AG10803 (cell line): ENCODE measurements around the gene PLIN3.
"Not testable (repeated sequence)": the region's sequence is repeated elsewhere in the genome, so short reads cannot be mapped to it uniquely, and the experiment has no call there.

Experiments used
- DNase-seq: peaks from one replicate; pipeline ENCODE4 v3.0.0; 2010; ENCODE audit warnings: low read depth
- H3K4me3 ChIP-seq: 2 replicates; pipeline ENCODE4 v1.5.1; 2011; ENCODE audit warnings: mild to moderate bottlenecking, low read length, control low read depth
- TF ChIP-seq, protein P1 (sequence below): conservative IDR thresholded peaks from 2 replicates; pipeline ENCODE4 v1.5.1; 2011; ENCODE audit warnings: mild to moderate bottlenecking, low read length, control low read depth, inconsistent platforms

The PLIN3 gene

GRCh38 chr19:4831304-4831978 is 36.0 kb downstream of the PLIN3 start, which contains the start of gene TICAM1:
Gene TICAM1, minus strand, starts transcription at chr19:4831712. Its CDS starts 13,335 bp downstream, at chr19:4818377.
- TF ChIP-seq, protein P1, sequence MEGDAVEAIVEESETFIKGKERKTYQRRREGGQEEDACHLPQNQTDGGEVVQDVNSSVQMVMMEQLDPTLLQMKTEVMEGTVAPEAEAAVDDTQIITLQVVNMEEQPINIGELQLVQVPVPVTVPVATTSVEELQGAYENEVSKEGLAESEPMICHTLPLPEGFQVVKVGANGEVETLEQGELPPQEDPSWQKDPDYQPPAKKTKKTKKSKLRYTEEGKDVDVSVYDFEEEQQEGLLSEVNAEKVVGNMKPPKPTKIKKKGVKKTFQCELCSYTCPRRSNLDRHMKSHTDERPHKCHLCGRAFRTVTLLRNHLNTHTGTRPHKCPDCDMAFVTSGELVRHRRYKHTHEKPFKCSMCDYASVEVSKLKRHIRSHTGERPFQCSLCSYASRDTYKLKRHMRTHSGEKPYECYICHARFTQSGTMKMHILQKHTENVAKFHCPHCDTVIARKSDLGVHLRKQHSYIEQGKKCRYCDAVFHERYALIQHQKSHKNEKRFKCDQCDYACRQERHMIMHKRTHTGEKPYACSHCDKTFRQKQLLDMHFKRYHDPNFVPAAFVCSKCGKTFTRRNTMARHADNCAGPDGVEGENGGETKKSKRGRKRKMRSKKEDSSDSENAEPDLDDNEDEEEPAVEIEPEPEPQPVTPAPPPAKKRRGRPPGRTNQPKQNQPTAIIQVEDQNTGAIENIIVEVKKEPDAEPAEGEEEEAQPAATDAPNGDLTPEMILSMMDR, result no peak; the same call in 1 of the 2 replicates
- peak; percentile 63 for DNase-seq
- H3K4me3 ChIP-seq, result peak within 1 kb of the TSS; percentile 93

GRCh38 chr19:4830768-4831265 is 36.6 kb downstream of the PLIN3 start:
- peak overlapping the region; percentile 93 for H3K4me3 ChIP-seq
- TF ChIP-seq, protein P1, result no peak

DNA sequence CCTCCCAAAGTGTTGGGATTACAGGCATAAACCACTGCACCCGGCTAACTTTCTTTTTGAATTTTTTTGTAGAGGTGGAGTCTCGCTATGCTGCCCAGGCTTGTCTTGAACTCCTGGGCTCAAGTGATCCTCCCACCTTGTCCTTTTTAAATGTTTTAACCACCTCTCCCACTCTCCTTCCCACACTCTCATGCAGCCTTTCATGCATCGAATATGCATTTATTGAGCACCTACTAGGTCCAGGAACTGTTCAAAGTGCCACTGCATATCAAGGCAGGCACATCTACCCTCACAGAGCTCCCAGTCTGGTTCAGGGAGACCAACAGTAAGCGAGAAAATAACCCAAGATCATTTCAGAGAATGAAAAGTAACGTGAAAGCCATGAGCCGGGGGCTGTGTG is 37.1 kb downstream of the PLIN3 start:
- peak overlapping the region; percentile 93 for H3K4me3 ChIP-seq
- TF ChIP-seq, protein P1, result no peak
- no peak for DNase-seq

More at GRCh38 chr19:4830768-4831265, 36.6 kb downstream of the PLIN3 start:
- no peak for DNase-seq

DNA sequence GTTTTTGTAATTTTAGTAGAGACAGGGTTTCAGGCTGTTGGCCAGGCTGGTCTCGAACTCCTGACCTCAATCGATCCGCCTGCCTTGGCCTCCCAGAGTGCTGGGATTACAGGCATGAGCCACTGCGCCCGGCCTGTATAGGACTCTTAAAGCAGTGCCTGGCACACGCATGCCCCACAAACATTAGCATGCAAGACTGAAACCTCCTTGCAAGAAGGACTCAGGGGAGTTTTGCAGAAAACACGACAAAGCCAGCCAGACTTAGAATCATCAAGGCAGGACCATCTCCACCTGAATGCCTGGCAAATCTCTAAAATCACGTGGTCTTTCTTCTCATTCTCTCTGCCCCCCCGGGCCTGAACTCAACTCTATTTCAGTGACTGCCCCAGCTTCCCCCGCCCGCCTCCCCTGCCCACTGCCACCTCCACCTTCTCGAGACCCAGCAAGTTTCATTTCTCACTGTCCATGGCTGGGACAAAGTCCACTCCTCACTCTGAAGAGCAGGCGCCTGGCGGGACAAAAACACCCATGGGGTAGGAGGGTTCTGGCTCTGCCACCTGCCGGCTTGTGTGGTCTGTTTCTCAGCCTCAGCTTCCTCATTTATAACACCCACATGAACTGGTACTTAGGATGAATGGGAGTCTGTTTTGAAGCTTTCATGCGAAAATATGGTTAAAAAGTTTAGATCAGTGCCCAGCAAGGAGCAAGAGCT is 38.3 kb downstream of the PLIN3 start:
- H3K4me3 ChIP-seq, result peak overlapping the region; percentile 31
- DNase-seq, result no peak
- TF ChIP-seq, protein P1, result no peak

DNA sequence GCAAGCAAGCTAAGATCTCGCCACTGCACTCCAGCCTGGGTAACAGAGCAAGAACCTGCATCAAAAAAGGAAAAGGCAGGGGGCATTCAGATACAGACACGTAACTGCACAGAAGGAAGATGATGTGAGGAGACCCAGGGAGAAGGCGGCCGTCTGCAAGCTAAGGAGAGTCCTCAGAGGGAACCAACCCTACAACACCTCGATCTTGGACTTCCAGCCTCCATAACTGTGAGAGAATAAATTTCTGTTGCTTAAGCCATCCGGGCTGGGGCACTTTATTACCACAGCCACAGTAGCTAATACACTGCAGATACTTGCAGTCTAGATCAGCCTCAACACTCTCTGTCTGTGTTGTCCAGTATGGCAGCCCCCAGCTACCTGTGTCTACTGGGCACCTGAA is 43.9 kb downstream of the PLIN3 start:
- H3K4me3 ChIP-seq, result no peak overlapping the region
- TF ChIP-seq, protein P1, result no peak
- no peak for DNase-seq

DNA sequence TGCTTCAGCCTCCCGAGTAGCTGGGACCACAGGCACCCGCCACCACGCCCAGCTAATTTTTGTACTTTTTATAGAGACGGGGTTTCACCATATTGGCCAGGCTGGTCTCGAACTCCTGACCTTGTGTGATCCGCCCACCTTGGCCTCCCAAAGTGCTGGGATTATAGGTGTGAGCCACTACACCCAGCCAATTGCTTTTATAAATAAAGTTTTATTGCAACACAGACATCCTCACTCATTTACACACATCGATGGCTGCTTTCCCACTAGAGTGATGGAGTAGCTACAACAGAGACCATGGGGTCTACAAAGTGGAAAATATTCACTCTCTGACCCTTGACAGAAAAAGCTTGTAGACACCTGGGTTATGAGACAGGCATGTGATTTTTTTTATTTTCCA is 45.1 kb downstream of the PLIN3 start:
- not testable (repeated sequence) for H3K4me3 ChIP-seq, DNase-seq

- TF ChIP-seq, protein P1, result no peak
- no peak overlapping the region for H3K4me3 ChIP-seq
- no peak for DNase-seq
These were observed 46.2 kb downstream of the PLIN3 start for GRCh38 chr19:4821265-4821664.
